Mesothelial cell of epicardium (in vitro differentiated cells): ENCODE results near the gene NR2F2. TPM values are rescaled to one million over a fixed set of nuclear protein-coding genes. Genes with fewer than 3 reads are reported as not detected.

Experiments
- DNase-seq, 2 experiments: peaks; one replicate each; pipeline ENCODE4 v3.0.0; 2021; ENCODE audit warnings: low spot score in 2 of 2; ENCODE audit not compliant: unreplicated experiment in 2 of 2
- H3K27ac Mint-ChIP-seq: 2 replicates; pipeline ENCODE4 v1.8.0; 2021; ENCODE audit warnings: mixed read lengths
- H3K27me3 Mint-ChIP-seq: 2 replicates; pipeline ENCODE4 v1.8.0; 2021; ENCODE audit warnings: low read depth, mixed read lengths
- H3K36me3 Mint-ChIP-seq: 2 replicates; pipeline ENCODE4 v1.8.0; 2021; ENCODE audit warnings: mixed read lengths
- H3K4me1 Mint-ChIP-seq: 2 replicates; pipeline ENCODE4 v1.8.0; 2021; ENCODE audit warnings: mixed read lengths
- H3K4me3 Mint-ChIP-seq: 2 replicates; pipeline ENCODE4 v1.8.0; 2021; ENCODE audit warnings: mild to moderate bottlenecking, moderate library complexity, mixed read lengths
- H3K9me3 Mint-ChIP-seq: 2 replicates; pipeline ENCODE4 v1.8.0; 2021; ENCODE audit warnings: mixed read lengths
- total RNA-seq: library from RNA; stranded (reverse); gene quantifications from 3 replicates; pipeline ENCODE4 v1.2.1, GENCODE V29; 2021
- TF ChIP-seq, protein P1 (sequence below): fragments of 200-600 bp; sonication (generic); IDR thresholded peaks from one replicate; pipeline ENCODE4 v1.5.0; 2021; ENCODE audit warnings: antibody characterized with exemption; ENCODE audit not compliant: unreplicated experiment

The NR2F2 gene
- total RNA-seq, 1 donor from 2014 or later: 128 TPM

- Mint-ChIP-seq H3K9me3 (no peaks in the 10 kb centered on the region), H3K4me3 (no peak overlapping the region), H3K27ac (no peak overlapping the region), H3K27me3 (peaks cover 39% of the 10 kb centered on the region), H3K4me1 (peaks cover 58% of the 10 kb centered on the region), H3K36me3 (peaks cover 4% of the 10 kb centered on the region)
- no peak for DNase-seq
- TF ChIP-seq, protein P1, sequence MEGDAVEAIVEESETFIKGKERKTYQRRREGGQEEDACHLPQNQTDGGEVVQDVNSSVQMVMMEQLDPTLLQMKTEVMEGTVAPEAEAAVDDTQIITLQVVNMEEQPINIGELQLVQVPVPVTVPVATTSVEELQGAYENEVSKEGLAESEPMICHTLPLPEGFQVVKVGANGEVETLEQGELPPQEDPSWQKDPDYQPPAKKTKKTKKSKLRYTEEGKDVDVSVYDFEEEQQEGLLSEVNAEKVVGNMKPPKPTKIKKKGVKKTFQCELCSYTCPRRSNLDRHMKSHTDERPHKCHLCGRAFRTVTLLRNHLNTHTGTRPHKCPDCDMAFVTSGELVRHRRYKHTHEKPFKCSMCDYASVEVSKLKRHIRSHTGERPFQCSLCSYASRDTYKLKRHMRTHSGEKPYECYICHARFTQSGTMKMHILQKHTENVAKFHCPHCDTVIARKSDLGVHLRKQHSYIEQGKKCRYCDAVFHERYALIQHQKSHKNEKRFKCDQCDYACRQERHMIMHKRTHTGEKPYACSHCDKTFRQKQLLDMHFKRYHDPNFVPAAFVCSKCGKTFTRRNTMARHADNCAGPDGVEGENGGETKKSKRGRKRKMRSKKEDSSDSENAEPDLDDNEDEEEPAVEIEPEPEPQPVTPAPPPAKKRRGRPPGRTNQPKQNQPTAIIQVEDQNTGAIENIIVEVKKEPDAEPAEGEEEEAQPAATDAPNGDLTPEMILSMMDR: no peak
These were observed 21.5 kb downstream of the NR2F2 start for GRCh38 chr15:96351761-96352603.

- Mint-ChIP-seq H3K4me3 (no peak overlapping the region), H3K4me1 (peaks cover 55% of the 10 kb centered on the region), H3K27me3 (peaks cover 46% of the 10 kb centered on the region), H3K9me3 (no peaks in the 10 kb centered on the region), H3K27ac (no peak overlapping the region), H3K36me3 (peaks cover 4% of the 10 kb centered on the region)
- no peak for DNase-seq
- TF ChIP-seq, protein P1: no peak
These were observed 22.3 kb downstream of the NR2F2 start for GRCh38 chr15:96352604-96353405.

- Mint-ChIP-seq H3K36me3 (peaks cover 2% of the 10 kb centered on the region), H3K9me3 (no peaks in the 10 kb centered on the region), H3K27ac (no peak overlapping the region), H3K4me3 (peak overlapping the region; percentile 58), H3K4me1 (peaks cover 54% of the 10 kb centered on the region), H3K27me3 (peaks cover 52% of the 10 kb centered on the region)
- TF ChIP-seq, protein P1: no peak
- no peak for DNase-seq
These were observed 23.0 kb downstream of the NR2F2 start for GRCh38 chr15:96353416-96353929.

DNA sequence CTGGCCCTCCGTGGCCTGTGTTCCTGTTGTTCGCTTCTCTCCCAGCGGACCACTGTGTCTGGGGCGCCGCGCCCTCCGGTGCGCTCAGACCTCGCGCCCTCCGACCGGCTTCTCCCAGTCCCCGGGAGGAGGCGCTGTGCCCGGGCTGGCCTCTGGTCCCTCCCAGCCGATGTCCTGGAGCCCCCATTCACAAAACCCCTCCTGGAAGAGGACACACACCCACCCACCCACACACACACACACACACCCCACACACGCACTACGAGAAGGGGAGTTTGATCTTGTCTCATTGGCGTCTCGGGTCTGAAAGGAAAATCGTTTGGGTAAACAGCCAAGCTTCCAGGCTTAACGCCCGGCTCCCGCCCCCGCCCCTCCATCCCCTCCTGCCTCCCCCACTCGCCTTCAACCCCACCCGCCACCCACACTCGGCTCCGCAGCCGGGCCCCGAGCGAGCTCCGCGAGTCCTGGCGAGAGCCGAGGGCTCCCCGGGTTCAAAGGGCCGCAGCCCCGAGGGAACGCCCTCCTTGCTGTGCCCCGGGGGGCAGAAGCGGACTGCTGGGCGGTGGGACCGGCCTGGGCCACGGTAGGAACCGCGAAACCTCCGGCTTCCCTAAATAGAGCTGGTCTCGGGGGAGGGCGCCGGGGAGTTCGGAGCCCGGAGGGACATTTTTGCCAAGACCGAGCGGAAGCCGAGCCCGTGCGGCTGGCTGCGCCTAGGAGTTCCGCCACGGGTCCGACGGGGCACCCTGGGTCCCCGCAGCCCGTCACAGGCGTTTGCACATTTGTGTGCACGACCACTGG, 23.6 kb downstream of the NR2F2 start:
- H3K27ac Mint-ChIP-seq: no peak overlapping the region

More for the DNA sequence above, 23.6 kb downstream of the NR2F2 start:
- Mint-ChIP-seq H3K9me3 (no peaks in the 10 kb centered on the region), H3K36me3 (peaks cover 2% of the 10 kb centered on the region), H3K4me3 (peak overlapping the region; percentile 58), H3K4me1 (peaks cover 51% of the 10 kb centered on the region), H3K27me3 (peaks cover 59% of the 10 kb centered on the region)
- TF ChIP-seq, protein P1: peak; percentile 53
- peak in 1 of 2 experiments; percentile 60 for DNase-seq
